ENCODE results near the gene ABL1.
A peak's percentile ranks its signal among the peaks of the same experiment; 100 is the strongest.

ABL1 gene

DNA sequence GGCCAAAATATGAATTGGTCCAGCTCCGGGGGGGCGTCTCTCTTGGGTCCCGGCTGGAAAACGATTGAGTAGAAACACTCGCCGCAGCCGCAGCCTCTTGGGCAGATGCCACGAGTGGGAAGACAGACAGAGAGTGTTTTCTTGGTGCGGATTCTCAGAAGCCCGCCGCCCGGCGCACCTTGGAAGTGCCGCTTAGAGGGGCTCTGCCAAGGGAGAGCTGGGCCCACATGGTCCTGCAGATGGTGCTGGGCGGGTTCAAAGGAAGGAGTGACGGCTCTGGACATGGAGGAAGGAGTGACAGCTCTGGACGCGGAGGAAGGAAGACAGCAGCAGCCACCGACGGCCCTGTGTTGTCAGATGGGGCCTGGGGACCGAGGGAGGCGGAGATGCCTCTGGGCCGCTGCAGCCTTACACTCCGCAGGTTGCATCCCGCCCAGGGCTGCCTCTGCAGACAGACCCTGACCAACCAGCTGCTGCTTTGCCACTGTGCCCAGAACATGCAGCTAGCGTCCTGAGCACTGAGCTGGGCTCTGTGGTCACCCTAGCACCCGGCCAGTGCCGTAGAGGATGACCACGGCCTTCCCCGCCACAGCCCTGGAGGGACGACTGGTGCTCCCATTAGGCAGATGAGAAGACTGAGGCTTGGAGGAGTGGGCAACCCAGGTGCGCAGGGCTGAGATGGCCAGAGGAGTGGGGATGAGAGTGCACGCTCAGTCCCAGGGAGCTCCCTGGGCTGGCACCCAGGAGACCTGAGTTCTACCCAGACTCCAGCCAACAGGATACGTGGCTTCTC, 82.3 kb downstream of the ABL1 start:
- DNase-seq, result no peak
- H3K27me3 Mint-ChIP-seq, result peaks cover 13% of the 10 kb centered on the region
- no peaks in the 10 kb centered on the region for H3K9me3 Mint-ChIP-seq
- ATAC-seq, result no peak
- H3K27ac Mint-ChIP-seq, result no peak overlapping the region
- no peak overlapping the region for H3K4me3 Mint-ChIP-seq
- no peaks in the 10 kb centered on the region for H3K4me1 Mint-ChIP-seq

DNA sequence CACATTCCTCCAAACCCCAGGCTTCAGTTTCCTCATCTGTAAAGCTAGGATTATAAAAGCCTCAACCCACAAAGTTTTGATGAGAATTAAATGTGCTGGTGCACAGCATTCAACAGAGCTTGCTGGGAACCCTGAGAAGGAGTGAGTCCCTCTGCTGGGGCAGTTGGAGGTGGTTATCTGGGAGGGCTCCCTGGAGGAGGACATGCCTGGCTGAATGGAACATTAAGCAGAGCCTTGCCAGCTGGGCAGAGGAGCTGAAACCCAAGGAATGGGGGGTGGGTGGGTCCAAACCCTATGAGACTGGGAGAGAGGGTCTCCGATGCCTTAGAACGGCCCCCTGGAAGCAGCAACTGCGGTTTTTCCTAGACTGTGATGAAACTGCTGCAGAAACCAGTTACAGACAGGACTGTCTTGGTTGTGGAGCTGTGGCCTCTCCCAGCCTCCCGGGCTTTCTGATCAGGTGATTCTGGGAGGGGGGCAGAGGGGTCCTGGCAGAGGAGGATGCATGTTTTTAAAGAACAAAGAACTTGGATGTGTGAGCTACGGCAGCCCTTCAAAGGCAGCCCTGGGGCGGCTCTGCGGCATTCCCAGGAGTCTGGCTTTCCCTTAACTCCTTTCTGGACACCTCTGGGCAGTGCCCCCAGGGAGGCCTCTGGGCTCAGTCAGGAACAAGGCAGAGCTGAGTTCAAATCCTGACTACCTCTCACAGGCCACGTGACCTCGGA, 83.2 kb downstream of the ABL1 start:
- ATAC-seq (no peak), DNase-seq (no peak)
- H3K27me3 Mint-ChIP-seq, result peaks cover 22% of the 10 kb centered on the region
- H3K9me3 Mint-ChIP-seq, result no peaks in the 10 kb centered on the region
- H3K27ac Mint-ChIP-seq, result no peak overlapping the region
- no peak overlapping the region for H3K4me3 Mint-ChIP-seq
- no peaks in the 10 kb centered on the region for H3K4me1 Mint-ChIP-seq

DNA sequence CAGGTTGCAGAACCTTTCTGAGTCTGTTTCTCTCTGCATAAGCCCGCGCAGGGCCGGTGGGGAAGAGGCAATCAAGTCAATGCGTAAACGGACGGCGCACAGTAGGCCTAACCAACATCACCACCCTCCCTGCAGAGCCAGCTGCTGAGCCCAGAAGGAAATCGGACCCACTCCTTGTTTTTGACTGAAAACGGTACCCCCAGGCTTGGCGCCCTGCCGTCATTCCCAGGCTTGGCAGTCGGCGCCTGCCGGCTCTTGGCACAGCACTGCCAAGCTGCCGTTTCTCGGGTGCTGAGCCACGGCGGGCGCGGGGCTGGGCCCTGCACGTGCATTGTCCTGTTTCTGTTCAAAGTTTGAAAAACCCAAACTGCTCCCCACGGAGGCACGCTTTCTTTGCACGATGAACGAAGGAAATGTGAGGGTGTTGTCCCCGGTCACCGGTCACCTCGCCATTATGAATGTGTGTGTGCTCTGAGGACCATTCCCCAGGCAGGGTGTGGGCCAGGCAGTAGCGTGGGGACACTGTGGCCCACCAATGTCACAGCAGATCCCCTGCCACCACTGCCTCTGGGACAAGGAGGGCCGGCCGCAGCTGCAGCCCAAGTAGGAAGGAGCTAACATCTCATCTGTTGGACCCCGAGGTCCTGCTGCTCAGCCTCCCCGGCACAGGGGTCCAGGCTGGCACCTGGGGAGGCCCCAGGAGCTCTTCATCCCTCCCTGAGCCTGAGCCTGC, 83.9 kb downstream of the ABL1 start:
- ATAC-seq, result no peak
- H3K27me3 Mint-ChIP-seq, result peaks cover 28% of the 10 kb centered on the region
- no peaks in the 10 kb centered on the region for H3K4me1 Mint-ChIP-seq
- DNase-seq, result no peak
- no peaks in the 10 kb centered on the region for H3K9me3 Mint-ChIP-seq
- H3K27ac Mint-ChIP-seq, result no peak overlapping the region
- no peak overlapping the region for H3K4me3 Mint-ChIP-seq

DNA sequence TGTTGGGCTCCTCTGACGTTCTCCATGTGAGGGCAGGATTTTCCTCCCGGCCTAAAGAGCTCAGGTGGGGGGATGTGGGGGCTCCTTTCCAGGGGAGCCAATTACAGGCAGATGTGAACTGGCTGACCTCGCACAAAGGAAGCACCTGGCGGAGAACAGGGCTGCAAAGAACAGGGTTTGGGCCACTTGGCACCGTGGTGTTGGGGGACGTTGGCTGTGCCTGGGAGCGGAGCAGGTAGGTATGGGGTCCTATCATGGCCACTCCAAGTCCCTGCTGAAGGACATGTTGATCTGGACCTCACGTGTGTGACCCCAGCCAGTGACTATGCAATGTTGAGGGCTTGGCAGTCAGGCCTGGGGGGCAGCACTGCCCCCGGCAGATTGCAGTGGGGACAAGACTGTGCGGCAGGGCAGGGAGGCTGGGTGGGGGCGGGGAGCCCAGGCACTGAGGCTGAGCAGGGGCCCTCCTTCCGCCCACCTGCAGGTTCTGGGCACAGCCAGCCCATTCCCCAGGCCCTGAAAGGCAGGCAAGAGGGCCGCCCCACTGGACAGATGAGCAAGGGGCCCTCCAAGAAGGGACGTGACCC, 84.6 kb downstream of the ABL1 start:
- ATAC-seq (no peak), DNase-seq (no peak)
- Mint-ChIP-seq H3K27me3 (peaks cover 28% of the 10 kb centered on the region), H3K9me3 (no peaks in the 10 kb centered on the region), H3K27ac (no peak overlapping the region), H3K4me3 (no peak overlapping the region), H3K4me1 (no peaks in the 10 kb centered on the region)

GRCh38 chr9:130920233-130920632, 85.2 kb downstream of the ABL1 start:
- Mint-ChIP-seq H3K27ac (no peak overlapping the region), H3K27me3 (peaks cover 23% of the 10 kb centered on the region), H3K4me3 (no peak overlapping the region), H3K9me3 (no peaks in the 10 kb centered on the region), H3K4me1 (no peaks in the 10 kb centered on the region)
- no peak for DNase-seq
- ATAC-seq, result no peak

DNA sequence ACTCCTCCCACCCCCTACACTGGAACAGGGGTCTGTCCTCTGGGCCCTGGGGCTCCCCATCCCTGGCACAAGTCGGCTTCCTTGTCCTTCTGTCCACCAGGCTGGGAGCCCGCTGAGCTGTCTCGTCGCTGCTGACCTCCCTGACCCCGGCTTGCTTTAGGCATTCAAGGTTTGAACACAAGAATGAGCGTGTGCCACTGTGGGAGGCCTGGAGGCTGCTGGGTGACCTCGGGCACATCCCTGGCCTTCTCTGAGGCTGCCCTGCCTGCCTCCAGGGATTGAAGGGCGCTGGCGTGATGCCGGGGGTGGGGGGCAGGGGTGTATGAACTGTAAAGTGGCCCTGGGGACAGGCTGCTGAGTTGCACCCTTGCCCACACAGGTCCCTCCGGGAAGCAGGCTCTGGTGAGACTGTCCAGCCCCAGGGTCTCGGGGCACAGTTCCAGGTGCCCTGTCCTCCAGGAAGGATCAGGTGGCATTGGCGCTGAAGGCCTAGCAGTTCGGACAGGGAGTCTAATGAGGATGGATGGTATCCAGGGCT, 85.8 kb downstream of the ABL1 start:
- H3K4me3 Mint-ChIP-seq, result no peak overlapping the region
- DNase-seq (no peak), ATAC-seq (no peak)
- no peaks in the 10 kb centered on the region for H3K4me1 Mint-ChIP-seq
- H3K9me3 Mint-ChIP-seq, result no peaks in the 10 kb centered on the region
- H3K27me3 Mint-ChIP-seq, result peaks cover 22% of the 10 kb centered on the region
- no peak overlapping the region for H3K27ac Mint-ChIP-seq

DNA sequence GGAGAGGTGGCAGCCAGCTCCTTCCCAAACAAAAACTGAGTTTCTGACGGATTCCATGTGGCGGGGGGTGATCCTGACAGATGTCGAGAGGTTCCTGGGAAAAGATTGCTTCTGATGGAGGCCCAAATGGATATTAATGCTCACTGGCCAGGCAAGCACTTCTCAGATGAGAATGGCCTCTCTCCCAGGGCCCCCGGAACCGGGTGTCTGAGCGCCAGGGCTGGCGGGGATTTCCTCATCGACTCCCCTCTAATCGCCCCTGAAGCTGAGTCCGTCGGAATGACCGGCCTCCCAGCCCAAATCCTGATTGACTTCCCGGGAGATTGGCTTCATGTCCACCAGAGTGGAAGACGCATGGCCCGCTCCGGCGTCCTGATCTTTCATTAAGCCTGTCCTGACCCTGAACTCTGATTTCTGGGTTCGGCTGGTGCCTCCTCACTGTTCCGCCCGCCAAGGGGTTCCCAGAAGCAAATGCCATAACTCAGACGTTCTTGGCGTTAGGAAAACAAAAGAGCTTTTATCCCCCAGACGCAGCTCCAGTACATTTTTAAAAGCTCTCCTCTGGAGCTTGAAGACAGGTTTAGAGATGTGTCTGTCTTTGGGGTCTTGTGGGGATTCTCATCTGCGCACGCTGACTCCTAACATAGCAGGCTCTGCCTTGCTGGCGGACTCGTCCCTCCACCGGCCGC, 86.4 kb downstream of the ABL1 start:
- H3K27me3 Mint-ChIP-seq, result peaks cover 22% of the 10 kb centered on the region
- no peak for ATAC-seq
- no peaks in the 10 kb centered on the region for H3K9me3 Mint-ChIP-seq
- DNase-seq, result no peak
- H3K4me3 Mint-ChIP-seq, result no peak overlapping the region
- H3K4me1 Mint-ChIP-seq, result no peaks in the 10 kb centered on the region
- no peak overlapping the region for H3K27ac Mint-ChIP-seq

GRCh38 chr9:130921989-130922892, 87.2 kb downstream of the ABL1 start:
- Mint-ChIP-seq H3K27ac (no peak overlapping the region), H3K4me3 (no peak overlapping the region), H3K4me1 (no peaks in the 10 kb centered on the region), H3K9me3 (no peaks in the 10 kb centered on the region), H3K27me3 (peaks cover 22% of the 10 kb centered on the region)
- no peak for DNase-seq
- ATAC-seq, result no peak

- Mint-ChIP-seq H3K27ac (peak overlapping the region in 1 of 2 donors; percentile 35), H3K4me1 (no peaks in the 10 kb centered on the region), H3K9me3 (no peaks in the 10 kb centered on the region), H3K27me3 (peaks cover 22% of the 10 kb centered on the region), H3K4me3 (no peak overlapping the region)
- ATAC-seq (no peak), DNase-seq (no peak)
These were observed 88.0 kb downstream of the ABL1 start for GRCh38 chr9:130922893-130923610.

GRCh38 chr9:130923611-130924447, 88.8 kb downstream of the ABL1 start:
- DNase-seq, result no peak
- Mint-ChIP-seq H3K27me3 (peaks cover 22% of the 10 kb centered on the region), H3K4me3 (no peak overlapping the region), H3K4me1 (no peaks in the 10 kb centered on the region), H3K27ac (no peak overlapping the region), H3K9me3 (no peaks in the 10 kb centered on the region)
- peak; percentile 13 for ATAC-seq

DNA sequence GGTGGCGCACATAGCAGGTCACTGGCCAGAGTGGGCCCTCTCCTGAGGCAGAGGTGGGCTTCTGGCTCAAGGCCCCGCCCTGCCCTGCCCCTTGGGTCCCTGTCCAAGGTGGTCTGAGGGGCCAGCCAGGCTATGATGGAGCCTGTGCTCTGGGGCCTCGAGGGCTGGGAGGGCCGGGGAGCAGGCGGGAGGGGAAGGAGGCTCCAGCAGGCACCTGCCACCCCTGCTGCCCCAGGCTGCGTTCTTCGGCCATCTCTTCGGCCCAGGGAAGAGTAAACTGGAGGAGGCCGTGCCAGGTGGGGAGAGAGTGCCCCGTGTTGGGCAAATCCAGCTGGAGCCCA, 89.4 kb downstream of the ABL1 start:
- Mint-ChIP-seq H3K4me3 (no peak overlapping the region), H3K4me1 (no peaks in the 10 kb centered on the region), H3K9me3 (no peaks in the 10 kb centered on the region), H3K27ac (no peak overlapping the region), H3K27me3 (peaks cover 22% of the 10 kb centered on the region)
- no peak for ATAC-seq
- DNase-seq, result no peak

DNA sequence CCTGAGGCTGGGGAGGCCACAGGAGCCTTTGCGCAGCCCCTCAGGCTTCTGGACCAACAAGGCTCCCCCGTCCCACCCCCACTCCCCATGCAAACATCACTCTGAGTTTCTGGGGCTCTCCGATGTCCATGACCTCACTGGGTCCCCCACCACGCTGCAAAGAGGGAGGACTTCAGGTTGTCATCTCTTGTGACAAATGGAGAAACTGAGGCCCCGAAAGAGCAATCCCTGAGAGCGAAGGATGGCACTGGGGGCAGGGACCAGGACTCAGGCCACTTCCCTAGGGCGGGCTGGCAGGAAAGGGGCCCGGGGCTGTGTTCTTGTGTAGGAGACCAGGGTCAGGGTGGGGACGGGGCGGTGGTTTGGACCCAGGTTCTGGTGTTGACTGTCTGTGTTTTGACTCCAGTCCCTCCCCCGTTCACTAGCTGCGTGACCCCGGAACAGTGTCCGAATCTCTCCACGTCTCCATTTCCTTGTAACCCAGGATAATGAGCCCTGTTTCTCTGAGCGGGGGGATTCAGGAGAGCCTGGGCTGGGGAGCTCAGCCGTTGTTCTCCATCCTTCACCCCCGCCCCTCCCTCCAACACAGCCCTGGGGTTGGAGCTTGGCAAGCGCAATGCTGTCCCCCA, 90.1 kb downstream of the ABL1 start:
- H3K4me1 Mint-ChIP-seq, result no peaks in the 10 kb centered on the region
- H3K27me3 Mint-ChIP-seq, result peaks cover 28% of the 10 kb centered on the region
- DNase-seq (no peak), ATAC-seq (no peak)
- H3K9me3 Mint-ChIP-seq, result no peaks in the 10 kb centered on the region
- H3K4me3 Mint-ChIP-seq, result no peak overlapping the region
- H3K27ac Mint-ChIP-seq, result no peak overlapping the region

DNA sequence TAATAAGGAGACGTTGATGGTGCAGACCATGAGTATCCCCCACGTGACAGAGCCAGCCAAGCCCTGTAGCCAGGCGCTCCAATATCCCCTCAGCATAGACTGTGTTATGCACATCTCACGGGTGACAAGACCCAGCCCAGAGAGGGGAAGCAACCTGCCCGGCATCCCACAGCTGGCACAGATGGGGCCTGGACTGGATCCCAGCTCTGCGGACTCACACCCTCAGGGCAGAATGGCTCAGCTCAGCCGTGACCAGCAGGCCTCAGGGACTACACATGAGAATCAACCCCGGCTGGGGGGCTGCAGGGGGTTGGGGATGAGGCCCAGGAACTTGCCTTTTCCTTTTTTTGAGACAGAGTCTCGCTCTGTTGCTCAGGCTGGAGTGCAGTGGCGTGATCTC, 92.3 kb downstream of the ABL1 start:
- ATAC-seq (no peak), DNase-seq (no peak)
- H3K9me3 Mint-ChIP-seq, result no peaks in the 10 kb centered on the region
- peaks cover 40% of the 10 kb centered on the region for H3K27me3 Mint-ChIP-seq
- H3K27ac Mint-ChIP-seq, result no peak overlapping the region
- H3K4me1 Mint-ChIP-seq, result no peaks in the 10 kb centered on the region
- H3K4me3 Mint-ChIP-seq, result no peak overlapping the region

All from stimulated activated naive CD8-positive, alpha-beta T cell treated with anti-CD3 and anti-CD28 coated beads, Interleukin-15, amount 100 ng/mL, for 72 hours (primary cell).